ENCODE results near the gene DIS3L2. TPM values are rescaled to one million over a fixed set of nuclear protein-coding genes. Genes with fewer than 3 reads are reported as not detected.

DIS3L2 gene
- total RNA-seq, 1 experiment from 2014 or later = 28.5 TPM

DNA sequence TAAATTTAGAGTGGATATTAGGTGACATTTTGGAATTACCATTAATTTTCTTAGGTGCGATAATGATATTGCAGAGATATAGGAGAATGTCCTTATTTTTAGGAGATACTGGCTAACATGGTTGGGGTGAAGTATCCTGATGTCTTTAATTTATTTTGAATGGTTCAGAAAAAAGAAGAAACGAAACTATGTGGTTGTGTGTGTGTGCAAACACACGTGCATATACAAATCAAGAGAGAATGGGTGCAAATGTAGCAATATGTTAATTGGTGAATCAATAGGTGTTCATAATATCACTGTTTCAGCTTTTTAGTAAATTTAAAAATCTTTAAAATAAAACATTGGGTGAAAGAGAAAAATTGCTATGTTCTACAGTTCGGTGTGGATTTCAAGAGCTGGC lies 140.9 kb downstream of the DIS3L2 start:
- Mint-ChIP-seq H3K4me3 (no peak overlapping the region), H3K27ac (no peak overlapping the region), H3K4me1 (peaks cover under 1% of the 10 kb centered on the region; the same call in 1 of the 2 replicates), H3K9me3 (no peaks in the 10 kb centered on the region), H3K36me3 (no peaks in the 10 kb centered on the region), H3K27me3 (ENCODE audit: low read depth) (no peaks in the 10 kb centered on the region)
- DNase-seq (ENCODE audit: low spot score) = no peak
- ChIA-PET POLR2A (no interaction called here), CTCF (no interaction called here)
- no peak for ATAC-seq
- no peak for TF ChIP-seq JAZF1 (CRISPR knock-in tag; IDR thresholded peaks at IDR 0.05)
- no peak for TF ChIP-seq RELA (CRISPR knock-in tag; IDR thresholded peaks at IDR 0.05; ENCODE audit: borderline replicate concordance)
- TF ChIP-seq, protein P1, sequence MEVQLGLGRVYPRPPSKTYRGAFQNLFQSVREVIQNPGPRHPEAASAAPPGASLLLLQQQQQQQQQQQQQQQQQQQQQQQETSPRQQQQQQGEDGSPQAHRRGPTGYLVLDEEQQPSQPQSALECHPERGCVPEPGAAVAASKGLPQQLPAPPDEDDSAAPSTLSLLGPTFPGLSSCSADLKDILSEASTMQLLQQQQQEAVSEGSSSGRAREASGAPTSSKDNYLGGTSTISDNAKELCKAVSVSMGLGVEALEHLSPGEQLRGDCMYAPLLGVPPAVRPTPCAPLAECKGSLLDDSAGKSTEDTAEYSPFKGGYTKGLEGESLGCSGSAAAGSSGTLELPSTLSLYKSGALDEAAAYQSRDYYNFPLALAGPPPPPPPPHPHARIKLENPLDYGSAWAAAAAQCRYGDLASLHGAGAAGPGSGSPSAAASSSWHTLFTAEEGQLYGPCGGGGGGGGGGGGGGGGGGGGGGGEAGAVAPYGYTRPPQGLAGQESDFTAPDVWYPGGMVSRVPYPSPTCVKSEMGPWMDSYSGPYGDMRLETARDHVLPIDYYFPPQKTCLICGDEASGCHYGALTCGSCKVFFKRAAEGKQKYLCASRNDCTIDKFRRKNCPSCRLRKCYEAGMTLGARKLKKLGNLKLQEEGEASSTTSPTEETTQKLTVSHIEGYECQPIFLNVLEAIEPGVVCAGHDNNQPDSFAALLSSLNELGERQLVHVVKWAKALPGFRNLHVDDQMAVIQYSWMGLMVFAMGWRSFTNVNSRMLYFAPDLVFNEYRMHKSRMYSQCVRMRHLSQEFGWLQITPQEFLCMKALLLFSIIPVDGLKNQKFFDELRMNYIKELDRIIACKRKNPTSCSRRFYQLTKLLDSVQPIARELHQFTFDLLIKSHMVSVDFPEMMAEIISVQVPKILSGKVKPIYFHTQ (CRISPR knock-in tag; IDR thresholded peaks at IDR 0.05) = no peak
- no peak for TF ChIP-seq FOXJ3 (CRISPR knock-in tag; IDR thresholded peaks at IDR 0.05; ENCODE audit: borderline replicate concordance)
- TF ChIP-seq, protein P2, sequence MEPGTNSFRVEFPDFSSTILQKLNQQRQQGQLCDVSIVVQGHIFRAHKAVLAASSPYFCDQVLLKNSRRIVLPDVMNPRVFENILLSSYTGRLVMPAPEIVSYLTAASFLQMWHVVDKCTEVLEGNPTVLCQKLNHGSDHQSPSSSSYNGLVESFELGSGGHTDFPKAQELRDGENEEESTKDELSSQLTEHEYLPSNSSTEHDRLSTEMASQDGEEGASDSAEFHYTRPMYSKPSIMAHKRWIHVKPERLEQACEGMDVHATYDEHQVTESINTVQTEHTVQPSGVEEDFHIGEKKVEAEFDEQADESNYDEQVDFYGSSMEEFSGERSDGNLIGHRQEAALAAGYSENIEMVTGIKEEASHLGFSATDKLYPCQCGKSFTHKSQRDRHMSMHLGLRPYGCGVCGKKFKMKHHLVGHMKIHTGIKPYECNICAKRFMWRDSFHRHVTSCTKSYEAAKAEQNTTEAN (CRISPR knock-in tag; IDR thresholded peaks at IDR 0.05) = no peak
- TF ChIP-seq, protein P3, sequence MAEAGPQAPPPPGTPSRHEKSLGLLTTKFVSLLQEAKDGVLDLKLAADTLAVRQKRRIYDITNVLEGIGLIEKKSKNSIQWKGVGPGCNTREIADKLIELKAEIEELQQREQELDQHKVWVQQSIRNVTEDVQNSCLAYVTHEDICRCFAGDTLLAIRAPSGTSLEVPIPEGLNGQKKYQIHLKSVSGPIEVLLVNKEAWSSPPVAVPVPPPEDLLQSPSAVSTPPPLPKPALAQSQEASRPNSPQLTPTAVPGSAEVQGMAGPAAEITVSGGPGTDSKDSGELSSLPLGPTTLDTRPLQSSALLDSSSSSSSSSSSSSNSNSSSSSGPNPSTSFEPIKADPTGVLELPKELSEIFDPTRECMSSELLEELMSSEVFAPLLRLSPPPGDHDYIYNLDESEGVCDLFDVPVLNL (CRISPR knock-in tag; IDR thresholded peaks at IDR 0.05; ENCODE audit: borderline replicate concordance, low read depth) = no peak
- TF ChIP-seq, protein P4, sequence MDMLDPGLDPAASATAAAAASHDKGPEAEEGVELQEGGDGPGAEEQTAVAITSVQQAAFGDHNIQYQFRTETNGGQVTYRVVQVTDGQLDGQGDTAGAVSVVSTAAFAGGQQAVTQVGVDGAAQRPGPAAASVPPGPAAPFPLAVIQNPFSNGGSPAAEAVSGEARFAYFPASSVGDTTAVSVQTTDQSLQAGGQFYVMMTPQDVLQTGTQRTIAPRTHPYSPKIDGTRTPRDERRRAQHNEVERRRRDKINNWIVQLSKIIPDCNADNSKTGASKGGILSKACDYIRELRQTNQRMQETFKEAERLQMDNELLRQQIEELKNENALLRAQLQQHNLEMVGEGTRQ (CRISPR knock-in tag; IDR thresholded peaks at IDR 0.05) = no peak
- no peak for TF ChIP-seq NR3C1 (CRISPR knock-in tag; conservative IDR thresholded peaks at IDR 0.05; ENCODE audit: low read depth)
- TF ChIP-seq ESRRA (CRISPR knock-in tag; IDR thresholded peaks at IDR 0.05; ENCODE audit: borderline replicate concordance) = no peak
- TF ChIP-seq, protein P5, sequence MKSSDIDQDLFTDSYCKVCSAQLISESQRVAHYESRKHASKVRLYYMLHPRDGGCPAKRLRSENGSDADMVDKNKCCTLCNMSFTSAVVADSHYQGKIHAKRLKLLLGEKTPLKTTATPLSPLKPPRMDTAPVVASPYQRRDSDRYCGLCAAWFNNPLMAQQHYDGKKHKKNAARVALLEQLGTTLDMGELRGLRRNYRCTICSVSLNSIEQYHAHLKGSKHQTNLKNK (CRISPR knock-in tag; IDR thresholded peaks at IDR 0.05) = no peak
- no peak for TF ChIP-seq NR1H2 (CRISPR knock-in tag; IDR thresholded peaks at IDR 0.05)
- no peak for TF ChIP-seq NFYB (CRISPR knock-in tag; conservative IDR thresholded peaks at IDR 0.05; ENCODE audit: low read depth)
- TF ChIP-seq SP1 (CRISPR knock-in tag; conservative IDR thresholded peaks at IDR 0.05) = no peak
- TF ChIP-seq ZNF263 (CRISPR knock-in tag; IDR thresholded peaks at IDR 0.05; ENCODE audit: low read depth) = no peak
- TF ChIP-seq, protein P6, sequence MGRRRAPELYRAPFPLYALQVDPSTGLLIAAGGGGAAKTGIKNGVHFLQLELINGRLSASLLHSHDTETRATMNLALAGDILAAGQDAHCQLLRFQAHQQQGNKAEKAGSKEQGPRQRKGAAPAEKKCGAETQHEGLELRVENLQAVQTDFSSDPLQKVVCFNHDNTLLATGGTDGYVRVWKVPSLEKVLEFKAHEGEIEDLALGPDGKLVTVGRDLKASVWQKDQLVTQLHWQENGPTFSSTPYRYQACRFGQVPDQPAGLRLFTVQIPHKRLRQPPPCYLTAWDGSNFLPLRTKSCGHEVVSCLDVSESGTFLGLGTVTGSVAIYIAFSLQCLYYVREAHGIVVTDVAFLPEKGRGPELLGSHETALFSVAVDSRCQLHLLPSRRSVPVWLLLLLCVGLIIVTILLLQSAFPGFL (CRISPR knock-in tag; IDR thresholded peaks at IDR 0.05; ENCODE audit: borderline replicate concordance) = no peak
- TF ChIP-seq, protein P7, sequence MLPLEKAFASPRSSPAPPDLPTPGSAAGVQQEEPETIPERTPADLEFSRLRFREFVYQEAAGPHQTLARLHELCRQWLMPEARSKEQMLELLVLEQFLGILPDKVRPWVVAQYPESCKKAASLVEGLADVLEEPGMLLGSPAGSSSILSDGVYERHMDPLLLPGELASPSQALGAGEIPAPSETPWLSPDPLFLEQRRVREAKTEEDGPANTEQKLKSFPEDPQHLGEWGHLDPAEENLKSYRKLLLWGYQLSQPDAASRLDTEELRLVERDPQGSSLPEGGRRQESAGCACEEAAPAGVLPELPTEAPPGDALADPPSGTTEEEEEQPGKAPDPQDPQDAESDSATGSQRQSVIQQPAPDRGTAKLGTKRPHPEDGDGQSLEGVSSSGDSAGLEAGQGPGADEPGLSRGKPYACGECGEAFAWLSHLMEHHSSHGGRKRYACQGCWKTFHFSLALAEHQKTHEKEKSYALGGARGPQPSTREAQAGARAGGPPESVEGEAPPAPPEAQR (CRISPR knock-in tag; IDR thresholded peaks at IDR 0.05) = no peak
- TF ChIP-seq ZNF423 (CRISPR knock-in tag; IDR thresholded peaks at IDR 0.05) = no peak

Data from WTC11 (cell line).